Mesenteric fat pad (tissue), 1 donor: ENCODE results near the gene UBE2I. TPM values are rescaled to one million over a fixed set of nuclear protein-coding genes. Genes with fewer than 3 reads are reported as not detected.

Experiments used
- DNase-seq: peaks from one replicate; pipeline ENCODE4 v3.0.0-alpha.2; 2020; ENCODE audit warnings: low spot score
- total RNA-seq: library from RNA; stranded (reverse); fragmentation: NEBNext Ultra II Directional; extraction: Animal tissue kit (Norgen Biotek cat#: 25700); gene quantifications from one replicate; pipeline ENCODE4 v1.2.1, GENCODE V29; 2021
- donor health status: DM: yes; HTN: yes; CAD: no.

UBE2I gene
- total RNA-seq, 1 donor from 2014 or later = 91.9 TPM

GRCh38 chr16:1342526-1343427, 33.3 kb downstream of the UBE2I start:
- peak; percentile 93 for DNase-seq

- DNase-seq = no peak
These were observed 34.2 kb downstream of the UBE2I start for GRCh38 chr16:1343428-1344242.

DNA sequence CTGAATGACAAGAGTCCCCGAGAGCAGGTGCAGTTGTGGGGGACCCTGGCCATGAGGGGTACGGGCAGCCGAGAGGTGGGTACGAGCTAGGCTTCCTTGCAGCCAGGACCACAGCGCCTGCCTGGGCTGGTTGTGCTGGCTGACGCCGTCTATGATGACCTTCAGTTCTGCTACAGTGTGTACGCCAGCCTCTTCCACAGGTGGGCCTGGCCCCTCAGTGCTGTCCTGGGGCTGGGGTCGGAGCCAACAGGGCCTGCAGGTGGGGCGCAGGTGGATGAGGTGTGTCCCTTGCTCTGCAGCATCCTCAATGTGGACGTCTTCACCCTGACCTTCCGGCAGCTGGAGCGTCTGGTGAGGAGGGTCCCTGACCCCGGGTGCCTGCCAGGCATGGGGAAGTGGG, 35.1 kb downstream of the UBE2I start:
- DNase-seq = no peak

- DNase-seq = no peak
These were observed 35.7 kb downstream of the UBE2I start for GRCh38 chr16:1345087-1345486.

- DNase-seq = no peak
These were observed 36.4 kb downstream of the UBE2I start for GRCh38 chr16:1345651-1346421.

DNA sequence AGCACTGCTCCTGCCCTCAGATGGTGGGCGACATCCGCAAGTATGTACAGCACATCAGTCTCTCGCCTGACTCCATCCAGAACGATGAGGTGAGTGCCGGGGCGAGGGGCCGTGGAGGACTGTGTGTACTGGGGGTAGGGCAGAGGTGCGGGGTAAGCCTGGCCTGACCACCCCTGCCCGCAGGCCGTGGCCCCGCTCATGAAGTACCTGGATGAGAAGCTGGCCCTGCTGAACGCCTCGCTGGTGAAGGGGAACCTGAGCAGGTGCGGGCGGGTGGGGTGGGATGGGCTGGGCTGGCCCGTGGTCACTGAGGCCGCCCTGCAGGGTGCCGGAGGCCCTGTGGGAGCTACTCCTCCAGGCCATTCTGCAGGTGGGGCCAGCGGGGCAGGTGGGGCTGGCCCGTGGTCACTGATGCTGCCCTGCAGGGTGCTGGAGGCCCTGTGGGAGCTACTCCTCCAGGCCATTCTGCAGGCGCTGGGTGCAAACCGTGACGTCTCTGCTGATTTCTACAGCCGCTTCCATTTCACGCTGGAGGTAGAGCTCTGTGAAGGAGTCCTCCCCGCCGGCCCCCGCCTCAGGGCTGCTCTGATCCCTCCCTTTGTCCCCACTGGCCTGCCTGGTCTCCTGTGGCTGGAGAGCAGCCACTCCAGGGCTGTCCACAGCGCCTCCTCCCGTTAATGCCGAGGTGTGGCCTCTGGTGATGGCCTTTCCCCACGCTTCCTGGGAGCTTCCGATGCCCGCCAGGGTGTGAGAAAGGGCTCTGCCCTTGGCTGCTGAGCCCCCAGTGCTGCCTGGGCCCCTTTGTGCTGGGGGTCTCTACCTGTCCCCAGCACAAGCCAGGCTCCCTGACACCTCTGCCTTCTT, 37.2 kb downstream of the UBE2I start:
- DNase-seq = no peak

GRCh38 chr16:1347286-1347855, 37.9 kb downstream of the UBE2I start:
- DNase-seq = no peak

DNA sequence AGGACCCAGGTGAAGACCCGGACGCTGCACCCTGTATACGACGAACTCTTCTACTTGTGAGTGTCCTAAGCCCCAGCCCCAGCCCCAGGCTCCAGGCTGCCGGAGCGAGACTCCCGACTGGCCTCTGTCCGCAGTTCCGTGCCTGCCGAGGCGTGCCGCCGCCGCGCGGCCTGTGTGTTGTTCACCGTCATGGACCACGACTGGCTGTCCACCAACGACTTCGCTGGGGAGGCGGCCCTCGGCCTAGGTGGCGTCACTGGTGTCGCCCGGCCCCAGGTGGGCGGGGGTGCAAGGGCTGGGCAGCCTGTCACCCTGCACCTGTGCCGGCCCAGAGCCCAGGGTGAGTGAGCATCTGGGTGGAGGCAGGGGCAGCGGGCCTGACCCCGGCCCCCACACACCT, 38.5 kb downstream of the UBE2I start:
- DNase-seq = no peak

DNA sequence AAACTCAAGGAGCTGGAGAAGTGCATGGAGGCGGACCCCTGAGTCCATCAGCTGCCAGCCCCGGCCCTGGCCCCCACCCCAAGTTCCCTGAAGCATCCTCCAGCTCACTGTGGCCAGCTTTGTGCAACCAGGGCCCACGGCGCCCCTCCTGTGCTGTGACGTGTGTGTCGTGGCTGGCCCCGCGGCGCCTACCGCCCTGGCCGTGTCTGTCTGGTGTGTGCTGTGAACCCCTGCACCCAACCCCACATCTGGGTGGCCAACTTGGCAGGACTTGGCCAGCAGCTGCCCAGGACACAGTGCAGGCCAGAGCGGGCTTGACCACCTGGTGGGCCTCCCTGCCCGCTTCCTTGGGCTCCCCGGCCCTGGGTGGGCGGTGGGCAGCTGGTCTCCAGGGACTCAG, 39.0 kb downstream of the UBE2I start:
- no peak for DNase-seq

DNA sequence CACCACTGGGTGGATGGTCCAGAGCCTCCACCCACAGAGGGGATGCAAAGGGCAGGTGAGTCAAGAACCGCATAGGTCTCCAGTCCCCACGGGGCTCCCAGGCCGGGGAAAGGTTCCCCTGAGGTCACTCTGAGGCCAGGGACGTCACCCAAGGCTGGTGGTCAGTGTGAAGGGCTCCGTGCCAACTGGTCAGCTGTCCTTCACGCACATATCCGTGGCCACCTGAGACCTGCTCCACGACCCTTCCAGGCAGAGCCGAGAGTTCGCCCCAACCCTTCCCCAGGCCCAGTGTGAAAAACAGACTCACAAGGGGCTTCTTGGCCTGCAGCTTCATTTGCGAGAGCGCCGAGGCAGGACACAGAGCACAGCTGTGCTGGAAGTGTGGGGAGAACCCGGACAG, 39.5 kb downstream of the UBE2I start:
- no peak for DNase-seq

DNA sequence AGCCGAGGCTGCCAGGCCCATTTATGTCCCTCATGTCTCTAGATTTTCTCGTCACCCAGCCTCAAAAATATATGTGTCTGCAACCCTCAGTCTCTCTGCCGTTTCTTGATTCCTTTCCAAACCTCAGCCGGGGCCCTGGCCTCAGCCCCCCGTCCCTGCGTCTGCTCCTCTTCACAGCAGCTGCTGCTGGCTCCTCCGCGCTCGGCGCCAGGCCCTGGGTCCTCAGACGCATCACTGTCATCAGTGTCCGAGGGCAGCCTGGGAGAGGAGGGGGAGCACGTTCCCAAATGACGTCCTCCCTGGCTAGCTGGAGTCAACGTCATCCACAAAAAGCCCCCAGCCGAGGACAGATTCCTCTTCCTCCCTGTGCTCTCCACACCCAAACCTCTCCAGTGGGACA, 39.9 kb downstream of the UBE2I start:
- DNase-seq = no peak

DNA sequence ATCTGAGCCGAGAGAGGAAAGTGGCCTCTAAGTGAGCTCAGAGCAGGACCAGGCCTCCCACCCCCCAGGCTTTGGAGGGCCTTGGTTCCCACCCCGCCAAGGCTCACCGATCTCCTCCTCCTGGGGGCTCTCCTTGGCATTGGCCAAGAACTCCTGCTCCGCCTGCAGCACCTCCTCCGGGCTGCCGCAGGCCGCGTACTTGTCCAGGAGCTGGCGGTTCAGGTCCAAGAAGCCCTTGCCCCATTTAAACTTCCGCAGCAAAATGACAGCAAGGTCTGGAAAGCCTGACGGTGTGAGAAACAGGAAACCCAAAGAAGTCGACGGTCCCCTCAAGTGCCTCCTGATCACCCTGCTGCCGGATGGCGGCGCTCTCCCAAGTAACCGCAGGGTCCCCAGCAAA, 40.5 kb downstream of the UBE2I start:
- DNase-seq = no peak

- no peak for DNase-seq
These were observed 41.3 kb downstream of the UBE2I start for GRCh38 chr16:1350691-1351090.

GRCh38 chr16:1351215-1351581, 41.8 kb downstream of the UBE2I start:
- no peak for DNase-seq

DNA sequence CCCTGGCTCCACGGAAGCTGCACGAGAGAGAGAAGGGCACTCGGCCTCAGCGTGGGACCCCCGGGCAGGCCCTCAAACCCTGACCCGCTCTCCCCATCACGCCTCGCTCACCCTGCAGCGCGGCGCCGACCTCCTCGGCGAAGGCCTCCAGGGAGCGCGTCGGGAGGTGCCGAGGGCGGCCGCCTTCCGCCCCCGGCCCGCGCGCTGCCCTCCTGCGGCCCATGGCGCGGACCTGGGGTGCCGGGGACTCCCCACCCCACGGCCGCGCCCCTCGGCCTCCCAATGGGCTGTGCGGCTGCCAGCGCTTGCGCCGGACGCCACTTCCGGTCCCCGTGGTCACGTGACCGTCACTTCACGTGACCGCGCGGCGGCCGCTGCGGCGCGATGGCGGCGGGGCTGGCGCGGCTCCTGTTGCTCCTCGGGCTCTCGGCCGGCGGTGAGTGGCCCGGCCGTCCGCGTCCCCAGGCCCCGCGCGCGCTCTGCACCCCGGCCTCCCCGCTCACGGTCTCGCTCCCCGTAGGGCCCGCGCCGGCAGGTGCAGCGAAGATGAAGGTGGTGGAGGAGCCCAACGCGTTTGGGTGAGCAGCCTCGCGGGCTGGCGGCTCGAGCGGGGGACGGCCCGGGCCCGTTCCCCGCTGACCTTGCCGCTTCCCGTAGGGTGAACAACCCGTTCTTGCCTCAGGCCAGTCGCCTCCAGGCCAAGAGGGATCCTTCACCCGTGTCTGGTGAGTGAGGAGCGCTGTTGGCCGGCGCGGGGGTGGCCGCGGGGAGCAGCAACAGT, 42.3 kb downstream of the UBE2I start, which contains the start of the genes GNPTG and TSR3:
TSS of gene GNPTG (plus strand) at position 350 of the 781 bp plus-strand sequence. CDS start at position 385, 35 bp downstream.
TSS of gene TSR3 (minus strand) at position 297 of the 781 bp plus-strand sequence. CDS start at position 223, 74 bp downstream.
- peak; percentile 96 for DNase-seq

DNA sequence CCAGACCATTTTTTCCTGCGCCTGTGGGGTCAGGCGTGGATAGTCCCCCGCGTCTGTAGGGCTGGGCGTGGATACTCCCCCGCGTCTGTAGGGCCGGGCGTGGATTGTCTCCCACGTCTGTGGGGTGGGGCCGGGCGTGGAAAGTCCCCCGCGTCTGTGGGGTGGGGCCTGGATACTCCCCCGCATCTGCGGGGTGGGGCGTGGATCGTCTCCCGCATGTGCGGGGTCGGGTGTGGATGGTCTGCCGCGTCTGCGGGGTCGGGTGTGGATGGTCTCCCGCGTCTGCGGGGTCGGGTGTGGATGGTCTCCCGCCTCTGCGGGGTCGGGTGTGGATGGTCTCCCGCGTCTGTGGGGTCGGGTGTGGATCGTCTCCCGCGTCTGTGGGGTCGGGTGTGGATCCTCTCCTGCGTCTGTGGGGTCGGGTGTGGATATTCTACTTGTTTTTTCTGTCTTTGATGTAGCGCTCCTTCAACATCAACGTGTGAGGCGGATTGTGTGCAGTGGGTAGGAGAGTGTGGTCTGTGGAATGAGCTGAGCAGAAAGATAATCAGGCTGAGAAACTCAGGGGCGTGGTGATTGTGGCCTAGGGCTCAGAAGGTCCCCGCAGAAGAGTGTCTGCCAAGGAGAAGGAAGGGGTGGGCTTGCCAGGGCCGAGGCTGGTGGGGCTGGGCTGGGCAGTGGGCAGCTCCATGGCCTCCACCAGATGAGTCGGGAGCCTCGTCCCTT, 45.5 kb downstream of the UBE2I start:
- DNase-seq = no peak

DNA sequence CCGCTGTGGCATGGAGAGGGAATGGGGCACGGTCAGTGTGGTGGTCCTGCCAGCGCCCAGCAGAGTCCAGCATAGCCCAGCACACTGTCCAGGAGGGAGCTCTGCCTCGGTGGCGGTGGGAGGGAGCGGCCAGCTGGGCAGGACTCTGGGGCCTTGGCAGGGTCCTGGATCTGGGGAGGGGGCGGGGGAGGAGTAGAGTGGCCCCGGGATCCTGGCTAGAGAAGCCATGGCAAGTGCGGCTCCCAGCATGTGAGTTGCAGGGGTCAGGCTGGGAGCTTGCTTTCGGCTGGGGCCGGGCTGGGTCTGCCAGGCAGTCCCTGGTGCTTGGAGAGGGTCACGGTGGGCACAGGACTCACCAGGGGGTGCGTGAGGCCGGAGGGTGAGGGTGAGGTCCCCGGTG, 46.2 kb downstream of the UBE2I start:
- DNase-seq = no peak

GRCh38 chr16:1356061-1356900, 46.8 kb downstream of the UBE2I start:
- no peak for DNase-seq
